OCI-LY7 (cell line): ENCODE results near the gene OSM.

Source experiments
- CTCF ChIP-seq: fragments of 200-600 bp; sonication (generic); conservative IDR thresholded peaks from 2 replicates; pipeline ENCODE4 v1.5.1; 2014; ENCODE audit warnings: mild to moderate bottlenecking, antibody characterized with exemption, low read length, moderate library complexity, mixed read lengths
- EZH2phosphoT487 ChIP-seq: fragments of 200-600 bp; sonication (generic); IDR thresholded peaks from 2 replicates; pipeline ENCODE4 v1.6.1; 2018; ENCODE audit warnings: low read depth, borderline replicate concordance, mild to moderate bottlenecking, mixed run types, antibody characterized with exemption, low read length, moderate library complexity, mixed read lengths

GRCh38 chr22:30268331-30268730 lies 1.7 kb upstream of the OSM start:
- TF ChIP-seq CTCF (no peak), EZH2phosphoT487 (no peak)
